IPS DF 6.9 (cell line): Measurements from ENCODE around the gene TBC1D23.
A peak's percentile ranks its signal among the peaks of the same experiment; 100 is the strongest.

Experiments
- DNase-seq: peaks from one replicate; pipeline ENCODE4 v3.0.0-alpha.2; 2013; ENCODE audit warnings: low read depth, low spot score
- H3K27ac ChIP-seq: one replicate; pipeline ENCODE4 v1.5.1; 2013; ENCODE audit warnings: low read length, control low read depth
- H3K27me3 ChIP-seq: 2 replicates; pipeline ENCODE4 v1.6.1; 2013; ENCODE audit warnings: mild to moderate bottlenecking, low read length; ENCODE audit not compliant: control insufficient read depth, insufficient read depth
- H3K36me3 ChIP-seq: 2 replicates; pipeline ENCODE4 v1.6.1; 2013; ENCODE audit warnings: low read length; ENCODE audit not compliant: control insufficient read depth, insufficient read depth
- H3K4me1 ChIP-seq: 2 replicates; pipeline ENCODE4 v1.6.1; 2013; ENCODE audit warnings: low read length; ENCODE audit not compliant: control insufficient read depth, insufficient read depth
- H3K4me3 ChIP-seq: 2 replicates; pipeline ENCODE4 v1.5.1; 2013; ENCODE audit warnings: mild to moderate bottlenecking, low read length
- H3K9me3 ChIP-seq: 2 replicates; pipeline ENCODE4 v1.6.1; 2013; ENCODE audit warnings: low read length, inconsistent platforms; ENCODE audit not compliant: control insufficient read depth, insufficient read depth
- WGBS: extraction: QIAGEN DNeasy Blood & Tissue Kit; methylation state at CpG from one replicate; pipeline ENCODE4 v1.1.7; 2013; ENCODE audit warnings: mixed read lengths, missing lambda C conversion rate; ENCODE audit not compliant: insufficient read length, insufficient coverage; 5-methylcytosine and 5-hydroxymethylcytosine counted together

TBC1D23 gene

GRCh38 chr3:100260685-100261484 is at the start of gene TBC1D23:
Gene TBC1D23 (plus strand): TSS chr3:100260992. CDS start chr3:100261019, 27 bp downstream.
- peak; percentile 99 for DNase-seq
- Histone ChIP-seq H3K9me3 (no peaks in the 10 kb centered on the region), H3K4me1 (no peaks in the 10 kb centered on the region), H3K4me3 (peak within 1 kb of the TSS; percentile 79), H3K27me3 (no peaks in the 10 kb centered on the region), H3K27ac (no peak within 1 kb of the TSS), H3K36me3 (no peaks in the 10 kb centered on the region)
- WGBS = no CpG with 5 or more reads among the region's 49 CpGs

GRCh38 chr3:100213891-100214573 is 46.8 kb upstream of the TBC1D23 start:
- no CpG with 5 or more reads among the region's 7 CpGs for WGBS
- H3K4me1 ChIP-seq = peaks cover 5% of the 10 kb centered on the region; the same call in 1 of the 2 replicates

GRCh38 chr3:100214574-100214964 is 46.2 kb upstream of the TBC1D23 start:
- Histone ChIP-seq H3K4me3 (no peak overlapping the region), H3K27me3 (no peaks in the 10 kb centered on the region), H3K4me1 (peaks cover 5% of the 10 kb centered on the region; the same call in 1 of the 2 replicates), H3K9me3 (no peaks in the 10 kb centered on the region), H3K36me3 (no peaks in the 10 kb centered on the region), H3K27ac (no peak overlapping the region)
- no CpG with 5 or more reads among the region's 5 CpGs for WGBS
- no peak for DNase-seq

More at GRCh38 chr3:100213891-100214573, 46.8 kb upstream of the TBC1D23 start:
- Histone ChIP-seq H3K27me3 (no peaks in the 10 kb centered on the region), H3K27ac (no peak overlapping the region), H3K36me3 (no peaks in the 10 kb centered on the region), H3K4me3 (no peak overlapping the region), H3K9me3 (no peaks in the 10 kb centered on the region)
- DNase-seq = no peak

GRCh38 chr3:100216713-100217112 is 44.1 kb upstream of the TBC1D23 start:
- Histone ChIP-seq H3K4me1 (no peaks in the 10 kb centered on the region), H3K4me3 (no peak overlapping the region), H3K27me3 (no peaks in the 10 kb centered on the region), H3K9me3 (no peaks in the 10 kb centered on the region), H3K36me3 (no peaks in the 10 kb centered on the region), H3K27ac (no peak overlapping the region)
- DNase-seq = no peak
- no CpG with 5 or more reads among the region's 1 CpG for WGBS

GRCh38 chr3:100221159-100221558 is 39.6 kb upstream of the TBC1D23 start:
- H3K4me1 ChIP-seq = no peaks in the 10 kb centered on the region
- no peaks in the 10 kb centered on the region for H3K27me3 ChIP-seq
- no CpG with 5 or more reads among the region's 1 CpG for WGBS
- no peak overlapping the region for H3K27ac ChIP-seq
- no peaks in the 10 kb centered on the region for H3K9me3 ChIP-seq
- H3K4me3 ChIP-seq = no peak overlapping the region
- DNase-seq = no peak
- no peaks in the 10 kb centered on the region for H3K36me3 ChIP-seq

GRCh38 chr3:100225193-100225592 is 35.6 kb upstream of the TBC1D23 start:
- WGBS = no CpG with 5 or more reads among the region's 26 CpGs
- H3K27ac ChIP-seq = no peak overlapping the region
- H3K36me3 ChIP-seq = no peaks in the 10 kb centered on the region
- DNase-seq = no peak
- no peaks in the 10 kb centered on the region for H3K27me3 ChIP-seq
- H3K9me3 ChIP-seq = no peaks in the 10 kb centered on the region; the same call in 1 of the 2 replicates
- H3K4me1 ChIP-seq = no peaks in the 10 kb centered on the region
- no peak overlapping the region for H3K4me3 ChIP-seq

- Histone ChIP-seq H3K36me3 (no peaks in the 10 kb centered on the region), H3K27ac (no peak overlapping the region), H3K4me1 (no peaks in the 10 kb centered on the region), H3K27me3 (no peaks in the 10 kb centered on the region), H3K9me3 (no peaks in the 10 kb centered on the region; the same call in 1 of the 2 replicates), H3K4me3 (no peak overlapping the region)
- WGBS = no CpG with 5 or more reads among the region's 8 CpGs
- no peak for DNase-seq
These were observed 34.9 kb upstream of the TBC1D23 start for GRCh38 chr3:100225883-100226282.

- no CpG with 5 or more reads among the region's 6 CpGs for WGBS
- DNase-seq = no peak
- Histone ChIP-seq H3K4me1 (no peaks in the 10 kb centered on the region), H3K27me3 (no peaks in the 10 kb centered on the region), H3K36me3 (no peaks in the 10 kb centered on the region), H3K4me3 (no peak overlapping the region), H3K27ac (no peak overlapping the region), H3K9me3 (no peaks in the 10 kb centered on the region; the same call in 1 of the 2 replicates)
These were observed 33.9 kb upstream of the TBC1D23 start for GRCh38 chr3:100226712-100227429.

- Histone ChIP-seq H3K27ac (no peak overlapping the region), H3K36me3 (no peaks in the 10 kb centered on the region), H3K9me3 (no peaks in the 10 kb centered on the region; the same call in 1 of the 2 replicates), H3K27me3 (no peaks in the 10 kb centered on the region), H3K4me1 (no peaks in the 10 kb centered on the region), H3K4me3 (no peak overlapping the region)
- no peak for DNase-seq
- no CpG with 5 or more reads among the region's 2 CpGs for WGBS
These were observed 33.3 kb upstream of the TBC1D23 start for GRCh38 chr3:100227511-100227921.

- H3K27ac ChIP-seq = no peak overlapping the region
- no peaks in the 10 kb centered on the region for H3K4me1 ChIP-seq
- no CpG with 5 or more reads among the region's 1 CpG for WGBS
- no peak for DNase-seq
- H3K27me3 ChIP-seq = no peaks in the 10 kb centered on the region
- H3K9me3 ChIP-seq = no peaks in the 10 kb centered on the region; the same call in 1 of the 2 replicates
- H3K36me3 ChIP-seq = no peaks in the 10 kb centered on the region
- no peak overlapping the region for H3K4me3 ChIP-seq
These were observed 32.5 kb upstream of the TBC1D23 start for GRCh38 chr3:100228247-100228646.
